ENCODE results near the gene TMBIM1. TPM values are rescaled to one million over a fixed set of nuclear protein-coding genes. Genes with fewer than 3 reads are reported as not detected.

TMBIM1 gene
- total RNA-seq, 1 donor from 2014 or later: 656 TPM

DNA sequence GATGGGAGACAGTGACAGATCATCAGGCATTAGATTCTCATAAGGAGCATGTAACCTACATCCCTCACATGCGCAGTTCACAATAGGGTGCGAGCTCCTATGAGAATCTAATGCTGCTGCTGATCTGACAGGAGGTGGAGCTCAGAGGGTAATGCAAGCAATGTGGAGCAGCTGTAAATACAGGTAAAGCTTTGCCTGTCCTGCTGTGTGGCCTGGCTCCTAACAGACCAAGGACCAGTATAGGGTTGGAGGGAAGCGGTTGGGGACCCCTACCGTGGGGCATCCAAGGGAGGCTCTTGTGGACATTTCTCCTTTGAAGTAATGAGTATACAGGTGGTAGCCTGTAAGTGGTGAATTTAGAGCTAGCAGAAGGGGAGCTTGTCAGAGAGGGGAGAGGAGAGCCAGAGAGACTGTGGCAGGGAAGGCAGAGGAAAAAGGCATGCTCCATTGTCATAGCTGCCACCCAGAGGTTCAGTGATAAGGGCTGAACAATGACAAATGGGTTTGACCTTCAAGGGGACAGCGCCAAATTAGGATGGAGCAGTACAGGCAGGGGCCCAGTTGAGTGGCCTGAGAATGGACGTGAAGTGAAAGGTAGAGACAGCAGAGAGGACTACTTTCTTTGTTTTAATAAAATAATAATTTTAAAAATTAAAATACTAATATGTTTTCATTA, 15.2 kb upstream of the TMBIM1 start:
- H3K27me3 ChIP-seq (ENCODE audit: control insufficient read depth, insufficient read depth, low read length): no peaks in the 10 kb centered on the region
- H3K4me3 ChIP-seq (ENCODE audit: low read depth, low read length): no peak overlapping the region
- TF ChIP-seq, protein P1, sequence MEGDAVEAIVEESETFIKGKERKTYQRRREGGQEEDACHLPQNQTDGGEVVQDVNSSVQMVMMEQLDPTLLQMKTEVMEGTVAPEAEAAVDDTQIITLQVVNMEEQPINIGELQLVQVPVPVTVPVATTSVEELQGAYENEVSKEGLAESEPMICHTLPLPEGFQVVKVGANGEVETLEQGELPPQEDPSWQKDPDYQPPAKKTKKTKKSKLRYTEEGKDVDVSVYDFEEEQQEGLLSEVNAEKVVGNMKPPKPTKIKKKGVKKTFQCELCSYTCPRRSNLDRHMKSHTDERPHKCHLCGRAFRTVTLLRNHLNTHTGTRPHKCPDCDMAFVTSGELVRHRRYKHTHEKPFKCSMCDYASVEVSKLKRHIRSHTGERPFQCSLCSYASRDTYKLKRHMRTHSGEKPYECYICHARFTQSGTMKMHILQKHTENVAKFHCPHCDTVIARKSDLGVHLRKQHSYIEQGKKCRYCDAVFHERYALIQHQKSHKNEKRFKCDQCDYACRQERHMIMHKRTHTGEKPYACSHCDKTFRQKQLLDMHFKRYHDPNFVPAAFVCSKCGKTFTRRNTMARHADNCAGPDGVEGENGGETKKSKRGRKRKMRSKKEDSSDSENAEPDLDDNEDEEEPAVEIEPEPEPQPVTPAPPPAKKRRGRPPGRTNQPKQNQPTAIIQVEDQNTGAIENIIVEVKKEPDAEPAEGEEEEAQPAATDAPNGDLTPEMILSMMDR (IDR thresholded peaks at IDR 0.05; ENCODE audit: insufficient read depth, low read length, severe bottlenecking): no peak
- no peak for DNase-seq (ENCODE audit: low read depth)
- no peak for FAIRE-seq
- H3K36me3 ChIP-seq (ENCODE audit: control insufficient read depth, insufficient read depth, low read length): no peaks in the 10 kb centered on the region

DNA sequence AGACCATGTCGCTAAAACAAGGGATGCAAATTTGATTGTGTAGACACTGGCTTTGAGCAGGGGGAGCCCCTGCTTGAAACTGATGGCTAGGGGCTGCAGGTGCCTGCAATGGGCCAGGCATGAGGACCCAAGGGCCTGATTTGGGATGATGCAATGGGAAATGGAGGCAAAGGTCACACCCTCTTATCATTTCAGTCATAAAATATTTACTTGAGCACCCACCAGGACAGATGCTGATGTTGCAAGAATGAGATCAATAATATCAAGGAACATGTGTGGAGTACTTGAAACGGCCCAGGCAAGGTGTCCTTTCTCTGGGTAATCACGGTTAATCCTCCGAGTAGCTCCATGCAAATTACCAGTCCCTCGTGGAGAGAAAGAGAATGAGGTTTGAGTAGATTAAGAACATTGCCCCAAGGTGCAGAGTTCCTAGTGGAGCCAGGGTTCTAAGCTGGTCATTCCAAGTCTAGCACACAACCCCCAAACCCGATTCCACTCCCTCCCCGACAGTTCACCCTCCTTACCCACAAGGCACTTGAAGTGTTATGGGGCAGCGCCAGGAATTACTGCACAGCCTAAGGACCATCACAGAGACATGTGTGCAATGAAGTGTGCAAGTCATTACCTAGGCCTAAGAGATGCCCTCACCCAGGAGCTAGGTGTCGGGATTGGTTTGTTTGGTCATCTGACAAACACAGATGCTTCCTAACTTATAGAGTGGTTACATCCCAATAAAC, 14.0 kb upstream of the TMBIM1 start:
- DNase-seq (ENCODE audit: low read depth) (no peak), FAIRE-seq (peak; percentile 90)
- no peak overlapping the region for H3K4me3 ChIP-seq (ENCODE audit: low read depth, low read length)
- H3K36me3 ChIP-seq (ENCODE audit: control insufficient read depth, insufficient read depth, low read length): no peaks in the 10 kb centered on the region
- H3K27me3 ChIP-seq (ENCODE audit: control insufficient read depth, insufficient read depth, low read length): no peaks in the 10 kb centered on the region
- TF ChIP-seq, protein P1 (IDR thresholded peaks at IDR 0.05; ENCODE audit: insufficient read depth, low read length, severe bottlenecking): no peak

DNA sequence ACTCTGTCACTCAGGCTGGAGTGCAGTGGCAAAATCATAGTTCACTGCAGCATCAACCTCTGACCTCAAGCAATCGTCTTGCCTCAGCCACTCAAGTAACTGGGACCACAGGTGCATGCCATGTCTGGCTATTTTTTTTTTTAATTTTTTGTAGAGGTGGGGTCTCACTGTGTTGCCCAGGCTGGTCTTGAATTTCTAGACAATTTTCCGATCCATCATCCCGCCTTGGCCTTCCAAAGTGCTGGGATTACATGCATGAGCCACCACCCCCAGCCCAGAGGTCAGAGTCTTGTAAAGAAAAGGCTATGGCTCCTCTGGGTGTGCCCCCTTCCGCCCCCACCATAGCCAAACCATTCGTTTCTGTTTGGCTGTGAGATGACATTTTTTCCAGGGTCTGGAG, 13.1 kb upstream of the TMBIM1 start:
- no peak overlapping the region for H3K4me3 ChIP-seq (ENCODE audit: low read depth, low read length)
- no peaks in the 10 kb centered on the region for H3K27me3 ChIP-seq (ENCODE audit: control insufficient read depth, insufficient read depth, low read length)
- no peaks in the 10 kb centered on the region for H3K36me3 ChIP-seq (ENCODE audit: control insufficient read depth, insufficient read depth, low read length)
- DNase-seq (ENCODE audit: low read depth): no peak
- TF ChIP-seq, protein P1 (IDR thresholded peaks at IDR 0.05; ENCODE audit: insufficient read depth, low read length, severe bottlenecking): no peak
- FAIRE-seq: no peak

DNA sequence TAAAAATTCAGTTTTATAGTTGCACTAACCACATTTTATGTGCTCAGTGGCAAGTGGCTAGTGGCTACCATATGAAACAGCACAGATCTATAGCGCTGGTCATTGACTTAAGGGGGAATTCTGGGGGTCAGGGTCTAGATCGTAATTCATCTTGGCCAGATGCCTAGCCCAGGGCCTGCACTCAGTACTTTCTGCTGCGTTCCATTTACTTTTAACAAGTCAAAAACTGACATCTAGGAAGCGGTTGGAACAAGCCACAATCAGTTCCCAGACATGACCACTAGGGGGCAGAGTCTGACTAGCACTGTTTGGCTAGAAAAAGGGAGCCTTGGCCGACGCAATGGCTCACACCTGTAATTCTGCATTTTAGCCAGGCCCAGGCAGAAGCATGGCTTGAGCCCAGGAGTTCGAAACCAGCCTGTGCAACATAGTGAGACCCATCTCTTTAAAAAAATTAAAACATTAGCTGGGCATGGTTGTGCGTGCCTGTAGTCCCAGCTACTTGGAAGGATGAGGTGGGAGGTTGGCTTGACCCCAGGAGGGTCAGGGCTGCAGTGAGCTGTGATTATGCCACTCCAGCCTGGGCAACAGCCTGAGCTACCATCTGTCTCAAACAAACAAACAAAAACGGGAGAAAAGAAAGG, 9.0 kb upstream of the TMBIM1 start:
- no peak overlapping the region for H3K4me3 ChIP-seq (ENCODE audit: low read depth, low read length)
- FAIRE-seq (peak; percentile 92), DNase-seq (ENCODE audit: low read depth) (peak; percentile 75)
- H3K27me3 ChIP-seq (ENCODE audit: control insufficient read depth, insufficient read depth, low read length): no peaks in the 10 kb centered on the region
- TF ChIP-seq, protein P1 (IDR thresholded peaks at IDR 0.05; ENCODE audit: insufficient read depth, low read length, severe bottlenecking): peak; percentile 86
- no peaks in the 10 kb centered on the region for H3K36me3 ChIP-seq (ENCODE audit: control insufficient read depth, insufficient read depth, low read length)

DNA sequence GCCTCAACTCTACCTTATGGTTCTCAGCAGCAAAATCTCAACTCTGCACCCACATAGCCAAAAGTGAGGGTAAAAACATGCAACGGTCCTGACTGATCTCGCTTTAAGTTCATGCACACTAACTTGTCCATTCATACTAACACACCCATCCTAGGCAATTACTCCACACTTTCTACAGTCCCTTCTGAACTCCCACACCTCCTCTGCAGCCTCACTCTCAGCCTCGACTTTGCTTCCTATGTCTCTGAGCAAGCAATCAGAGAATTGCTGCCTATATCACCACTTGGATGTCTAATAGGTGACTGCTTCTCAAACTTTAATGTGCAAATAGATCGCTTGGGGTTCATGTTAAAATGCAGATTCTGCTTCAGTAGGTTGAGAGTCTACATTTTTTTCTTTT, 7.8 kb upstream of the TMBIM1 start:
- TF ChIP-seq, protein P1 (IDR thresholded peaks at IDR 0.05; ENCODE audit: insufficient read depth, low read length, severe bottlenecking): no peak
- DNase-seq (ENCODE audit: low read depth): no peak
- H3K4me3 ChIP-seq (ENCODE audit: low read depth, low read length): no peak overlapping the region
- no peak for FAIRE-seq
- no peaks in the 10 kb centered on the region for H3K27me3 ChIP-seq (ENCODE audit: control insufficient read depth, insufficient read depth, low read length)
- no peaks in the 10 kb centered on the region for H3K36me3 ChIP-seq (ENCODE audit: control insufficient read depth, insufficient read depth, low read length)
